HL-60 (cell line): ENCODE results near the gene SH2D3C.

Experiments used
- GABPA ChIP-seq: IDR thresholded peaks from 2 replicates; pipeline ENCODE4 v1.6.1; 2012; ENCODE audit warnings: low read depth
- POLR2AphosphoS5 ChIP-seq: IDR thresholded peaks from 2 replicates; pipeline ENCODE4 v1.6.1; 2012; ENCODE audit warnings: low read depth
- SPI1 ChIP-seq: IDR thresholded peaks from 2 replicates; pipeline ENCODE4 v1.6.1; 2012; ENCODE audit warnings: low read depth, mild to moderate bottlenecking, borderline replicate concordance
- TF ChIP-seq, protein P1 (sequence below): IDR thresholded peaks from one replicate; pipeline ENCODE4 v1.5.1; 2011; ENCODE audit warnings: low read length, control low read depth, inconsistent platforms; ENCODE audit not compliant: insufficient read depth
- TF ChIP-seq, protein P2 (sequence below): IDR thresholded peaks from 2 replicates; pipeline ENCODE4 v1.6.1; 2012; ENCODE audit warnings: low read depth; ENCODE audit not compliant: insufficient replicate concordance

DNA sequence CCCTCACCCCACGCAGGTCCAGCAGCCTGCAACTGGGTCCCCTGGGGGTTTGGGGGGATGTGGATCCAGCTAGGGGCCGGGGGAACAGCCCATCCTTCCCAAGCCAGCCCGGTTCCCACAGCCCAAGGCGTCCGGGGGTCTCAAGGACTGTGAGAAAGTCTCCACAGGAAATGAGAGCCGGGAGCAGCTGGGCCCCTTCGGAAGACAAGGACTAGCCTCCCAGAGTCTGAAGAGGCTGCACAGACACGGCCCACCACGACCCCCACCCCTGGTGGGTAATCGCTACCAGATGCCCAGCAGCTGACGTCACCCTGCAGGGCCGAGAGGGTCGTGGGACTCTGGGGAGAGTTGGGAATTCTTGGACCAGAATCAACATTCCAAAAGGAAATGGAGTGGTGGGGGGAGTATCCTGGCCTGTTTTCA lies 10.5 kb downstream of the SH2D3C start:
- TF ChIP-seq POLR2AphosphoS5 (no peak), GABPA (no peak), SPI1 (no peak)
- TF ChIP-seq, protein P1, sequence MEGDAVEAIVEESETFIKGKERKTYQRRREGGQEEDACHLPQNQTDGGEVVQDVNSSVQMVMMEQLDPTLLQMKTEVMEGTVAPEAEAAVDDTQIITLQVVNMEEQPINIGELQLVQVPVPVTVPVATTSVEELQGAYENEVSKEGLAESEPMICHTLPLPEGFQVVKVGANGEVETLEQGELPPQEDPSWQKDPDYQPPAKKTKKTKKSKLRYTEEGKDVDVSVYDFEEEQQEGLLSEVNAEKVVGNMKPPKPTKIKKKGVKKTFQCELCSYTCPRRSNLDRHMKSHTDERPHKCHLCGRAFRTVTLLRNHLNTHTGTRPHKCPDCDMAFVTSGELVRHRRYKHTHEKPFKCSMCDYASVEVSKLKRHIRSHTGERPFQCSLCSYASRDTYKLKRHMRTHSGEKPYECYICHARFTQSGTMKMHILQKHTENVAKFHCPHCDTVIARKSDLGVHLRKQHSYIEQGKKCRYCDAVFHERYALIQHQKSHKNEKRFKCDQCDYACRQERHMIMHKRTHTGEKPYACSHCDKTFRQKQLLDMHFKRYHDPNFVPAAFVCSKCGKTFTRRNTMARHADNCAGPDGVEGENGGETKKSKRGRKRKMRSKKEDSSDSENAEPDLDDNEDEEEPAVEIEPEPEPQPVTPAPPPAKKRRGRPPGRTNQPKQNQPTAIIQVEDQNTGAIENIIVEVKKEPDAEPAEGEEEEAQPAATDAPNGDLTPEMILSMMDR = no peak
- TF ChIP-seq, protein P2, sequence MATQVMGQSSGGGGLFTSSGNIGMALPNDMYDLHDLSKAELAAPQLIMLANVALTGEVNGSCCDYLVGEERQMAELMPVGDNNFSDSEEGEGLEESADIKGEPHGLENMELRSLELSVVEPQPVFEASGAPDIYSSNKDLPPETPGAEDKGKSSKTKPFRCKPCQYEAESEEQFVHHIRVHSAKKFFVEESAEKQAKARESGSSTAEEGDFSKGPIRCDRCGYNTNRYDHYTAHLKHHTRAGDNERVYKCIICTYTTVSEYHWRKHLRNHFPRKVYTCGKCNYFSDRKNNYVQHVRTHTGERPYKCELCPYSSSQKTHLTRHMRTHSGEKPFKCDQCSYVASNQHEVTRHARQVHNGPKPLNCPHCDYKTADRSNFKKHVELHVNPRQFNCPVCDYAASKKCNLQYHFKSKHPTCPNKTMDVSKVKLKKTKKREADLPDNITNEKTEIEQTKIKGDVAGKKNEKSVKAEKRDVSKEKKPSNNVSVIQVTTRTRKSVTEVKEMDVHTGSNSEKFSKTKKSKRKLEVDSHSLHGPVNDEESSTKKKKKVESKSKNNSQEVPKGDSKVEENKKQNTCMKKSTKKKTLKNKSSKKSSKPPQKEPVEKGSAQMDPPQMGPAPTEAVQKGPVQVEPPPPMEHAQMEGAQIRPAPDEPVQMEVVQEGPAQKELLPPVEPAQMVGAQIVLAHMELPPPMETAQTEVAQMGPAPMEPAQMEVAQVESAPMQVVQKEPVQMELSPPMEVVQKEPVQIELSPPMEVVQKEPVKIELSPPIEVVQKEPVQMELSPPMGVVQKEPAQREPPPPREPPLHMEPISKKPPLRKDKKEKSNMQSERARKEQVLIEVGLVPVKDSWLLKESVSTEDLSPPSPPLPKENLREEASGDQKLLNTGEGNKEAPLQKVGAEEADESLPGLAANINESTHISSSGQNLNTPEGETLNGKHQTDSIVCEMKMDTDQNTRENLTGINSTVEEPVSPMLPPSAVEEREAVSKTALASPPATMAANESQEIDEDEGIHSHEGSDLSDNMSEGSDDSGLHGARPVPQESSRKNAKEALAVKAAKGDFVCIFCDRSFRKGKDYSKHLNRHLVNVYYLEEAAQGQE = no peak
